ENCODE measurements around the gene TNNI2.

- TF ChIP-seq POLR2AphosphoS5 (IDR thresholded peaks at IDR 0.05; ENCODE audit: low read depth, low read length) (no peak), POLR2A (IDR thresholded peaks at IDR 0.05; ENCODE audit: low read depth, low read length) (no peak), TAF1 (IDR thresholded peaks at IDR 0.05; ENCODE audit: low read depth, low read length) (no peak)
These were observed 2.8 kb downstream of the TNNI2 start for GRCh38 chr11:1841511-1842148.

All from GM12891 (cell line).